Putamen (tissue), 1 donor: Measurements from ENCODE around the gene CDK6.

ENCODE experiments used
- DNase-seq: peaks from one replicate; pipeline ENCODE4 v3.0.0-alpha.2; 2016; ENCODE audit warnings: low spot score

Gene CDK6

GRCh38 chr7:92708111-92709042 is 128.0 kb downstream of the CDK6 start:
- DNase-seq, result no peak

- DNase-seq, result no peak
Observed at GRCh38 chr7:92707435-92707834, 128.9 kb downstream of the CDK6 start.

- no peak for DNase-seq
Observed at GRCh38 chr7:92706563-92706962, 129.8 kb downstream of the CDK6 start.

- no peak for DNase-seq
Observed at GRCh38 chr7:92705831-92706230, 130.5 kb downstream of the CDK6 start.

GRCh38 chr7:92704858-92705257 is 131.5 kb downstream of the CDK6 start:
- DNase-seq, result no peak

GRCh38 chr7:92702535-92702934 is 133.8 kb downstream of the CDK6 start:
- no peak for DNase-seq

- DNase-seq, result no peak
Observed at GRCh38 chr7:92699966-92700514, 136.3 kb downstream of the CDK6 start.

GRCh38 chr7:92699560-92699959 is 136.8 kb downstream of the CDK6 start:
- DNase-seq, result no peak

- DNase-seq, result peak; percentile 81
Observed at GRCh38 chr7:92698237-92698841, 138.0 kb downstream of the CDK6 start.

GRCh38 chr7:92697414-92697813 is 139.0 kb downstream of the CDK6 start:
- DNase-seq, result no peak

- no peak for DNase-seq
Observed at GRCh38 chr7:92697012-92697411, 139.4 kb downstream of the CDK6 start.

GRCh38 chr7:92696584-92696983 is 139.8 kb downstream of the CDK6 start:
- DNase-seq, result no peak

GRCh38 chr7:92695308-92696261 is 140.8 kb downstream of the CDK6 start:
- DNase-seq, result no peak

GRCh38 chr7:92694211-92694610 is 142.2 kb downstream of the CDK6 start:
- DNase-seq, result no peak

GRCh38 chr7:92693519-92693918 is 142.9 kb downstream of the CDK6 start:
- DNase-seq, result no peak

- peak; percentile 48 for DNase-seq
Observed at GRCh38 chr7:92691578-92691977, 144.8 kb downstream of the CDK6 start.

- no peak for DNase-seq
Observed at GRCh38 chr7:92685136-92686042, 151.0 kb downstream of the CDK6 start.

GRCh38 chr7:92684274-92684673 is 152.1 kb downstream of the CDK6 start:
- DNase-seq, result no peak

- no peak for DNase-seq
Observed at GRCh38 chr7:92682903-92683539, 153.4 kb downstream of the CDK6 start.

- DNase-seq, result no peak
Observed at GRCh38 chr7:92682330-92682729, 154.0 kb downstream of the CDK6 start.
